OCI-LY7 (cell line): Measurements from ENCODE around the gene IL1A. TPM values are rescaled to one million over a fixed set of nuclear protein-coding genes. Genes with fewer than 3 reads are reported as not detected.

ENCODE experiments used
- BruUV-seq: library from RNA; stranded (reverse); fragments of 400-500 nt; replicated peaks from 2 replicates; lab custom pipeline; 2021; lab: Mats Ljungman, UMichigan
- CTCF ChIA-PET: fragments of 300-600 bp; sonication (Branson Sonifier 250); formaldehyde crosslinking; loops from one replicate; lab custom pipeline; 2022; ENCODE audit warnings: antibody characterized with exemption; ENCODE audit not compliant: unreplicated experiment; lab: Charles Lee
- POLR2A ChIA-PET: fragments of 300-600 bp; sonication (Branson Sonifier 250); formaldehyde crosslinking; loops from one replicate; lab custom pipeline; 2022; ENCODE audit warnings: antibody characterized with exemption; lab: Charles Lee
- DNase-seq: peaks from one replicate; pipeline ENCODE4 v3.0.0-alpha.2; 2015; ENCODE audit warnings: low spot score
- H2AFZ ChIP-seq: fragments of 200-600 bp; sonication (generic), shearing (Covaris generic); 2 replicates; pipeline ENCODE4 v1.6.1; 2014; ENCODE audit warnings: mild to moderate bottlenecking, antibody characterized with exemption, low read length, moderate library complexity
- H3K27ac ChIP-seq: fragments of 200-600 bp; sonication (generic); 2 replicates; pipeline ENCODE4 v1.5.1; 2014; ENCODE audit warnings: mixed run types, low read depth, mild to moderate bottlenecking, moderate library complexity, low read length, inconsistent platforms; ENCODE audit not compliant: poor library complexity, severe bottlenecking
- H3K36me3 ChIP-seq: fragments of 200-600 bp; sonication (generic); 2 replicates; pipeline ENCODE4 v1.6.1; 2014; ENCODE audit warnings: mild to moderate bottlenecking, antibody characterized with exemption, low read length, moderate library complexity, mixed read lengths; ENCODE audit not compliant: insufficient read depth
- H3K4me1 ChIP-seq: fragments of 200-600 bp; sonication (generic); 2 replicates; pipeline ENCODE4 v1.5.1; 2014; ENCODE audit warnings: mild to moderate bottlenecking, low read length; ENCODE audit not compliant: insufficient read depth, poor library complexity, severe bottlenecking
- H3K4me2 ChIP-seq: fragments of 200-600 bp; sonication (generic); 2 replicates; pipeline ENCODE4 v1.6.1; 2014; ENCODE audit warnings: mild to moderate bottlenecking, low read length
- H3K4me3 ChIP-seq: fragments of 200-600 bp; sonication (generic); 2 replicates; pipeline ENCODE4 v1.5.1; 2014; ENCODE audit warnings: mild to moderate bottlenecking, low read depth, low read length; ENCODE audit not compliant: poor library complexity, severe bottlenecking
- H3K79me2 ChIP-seq: fragments of 200-600 bp; sonication (generic); 2 replicates; pipeline ENCODE4 v1.6.1; 2016; ENCODE audit warnings: low read depth, mild to moderate bottlenecking, low read length, moderate library complexity, mixed read lengths; ENCODE audit not compliant: insufficient read depth
- H3K9me2 ChIP-seq: fragments of 200-600 bp; sonication (generic); 2 replicates; pipeline ENCODE4 v1.6.1; 2016; ENCODE audit warnings: mild to moderate bottlenecking, low read length, mixed read lengths; ENCODE audit not compliant: insufficient read depth
- H3K9me3 ChIP-seq: fragments of 200-600 bp; sonication (generic); 2 replicates; pipeline ENCODE4 v1.6.1; 2014; ENCODE audit warnings: mild to moderate bottlenecking, mixed run types, low read length, mixed read lengths
- H4K20me1 ChIP-seq: fragments of 200-600 bp; sonication (generic); 2 replicates; pipeline ENCODE4 v1.6.1; 2014; ENCODE audit warnings: mild to moderate bottlenecking, antibody characterized with exemption, low read length, moderate library complexity, mixed read lengths; ENCODE audit not compliant: insufficient read depth
- CTCF ChIP-seq: fragments of 200-600 bp; sonication (generic); conservative IDR thresholded peaks from 2 replicates; pipeline ENCODE4 v1.5.1; 2014; ENCODE audit warnings: mild to moderate bottlenecking, antibody characterized with exemption, low read length, moderate library complexity, mixed read lengths
- EZH2phosphoT487 ChIP-seq: fragments of 200-600 bp; sonication (generic); IDR thresholded peaks from 2 replicates; pipeline ENCODE4 v1.6.1; 2018; ENCODE audit warnings: low read depth, borderline replicate concordance, mild to moderate bottlenecking, mixed run types, antibody characterized with exemption, low read length, moderate library complexity, mixed read lengths
- intact Hi-C: fragments of 100-400 bp; cut with micrococcal nuclease; formaldehyde crosslinking; loops from one replicate; pipeline ENCODE4 v1.10.0; 2022; ENCODE audit not compliant: unreplicated experiment
- total RNA-seq, 2 experiments: library from RNA; depleted of rRNA in 1 of 2; stranded (reverse); fragments of >200 nt in 1 of 2; shearing (Covaris generic) in 1 of 2; gene quantifications; 2 replicates each; pipeline ENCODE4 v1.2.3, GENCODE V29; 2014 to 2022

The IL1A gene
- total RNA-seq, 2 experiments from 2014 or later = not detected

DNA sequence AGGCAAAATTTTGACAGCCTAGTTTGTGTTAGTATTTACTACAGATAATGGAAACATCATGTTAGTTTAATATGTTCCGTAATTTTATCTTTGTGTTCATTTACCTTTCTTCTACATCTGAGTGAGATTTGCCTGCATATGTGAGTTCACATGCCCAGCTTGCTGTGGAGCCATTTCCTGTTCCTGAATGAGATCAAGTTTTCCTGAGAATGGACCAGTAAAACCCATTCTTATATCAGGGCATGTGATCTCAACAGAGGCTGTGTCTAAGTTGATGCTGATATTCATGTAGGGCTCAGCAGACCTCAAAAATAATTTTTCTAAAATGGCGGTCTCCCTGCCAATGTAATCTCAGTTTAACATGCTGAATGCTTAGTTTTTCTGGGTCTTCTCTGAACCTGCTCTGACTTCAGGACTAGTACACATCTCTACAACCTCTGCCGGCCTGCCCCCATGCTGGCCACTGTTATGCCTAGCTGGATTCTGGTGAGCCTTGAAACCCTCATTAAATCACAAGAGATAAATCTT lies 1.0 kb downstream of the IL1A start:
- TF ChIP-seq CTCF (no peak), EZH2phosphoT487 (no peak)
- no peaks in the 10 kb centered on the region for H3K9me3 ChIP-seq
- intact Hi-C loops = no loop called here
- no peaks in the 10 kb centered on the region for H3K9me2 ChIP-seq
- no peak for DNase-seq
- no peaks in the 10 kb centered on the region for H3K36me3 ChIP-seq
- no TSS peak for BruUV-seq
- no peak overlapping the region for H3K4me3 ChIP-seq
- peaks cover 9% of the 10 kb centered on the region for H3K4me1 ChIP-seq
- no peak overlapping the region for H3K4me2 ChIP-seq
- H3K27ac ChIP-seq = no peak overlapping the region
- H4K20me1 ChIP-seq = no peaks in the 10 kb centered on the region
- ChIA-PET CTCF (no interaction called here), POLR2A (interaction anchor here (1.5 kb wide), 1 partner anchor 10 kb away, joined by 3 read pairs; no protein-coding TSS in a partner anchor)
- no peak overlapping the region for H2AFZ ChIP-seq
- H3K79me2 ChIP-seq = no peaks in the 10 kb centered on the region

GRCh38 chr2:112782234-112782799 lies 2.0 kb downstream of the IL1A start:
- CTCF ChIA-PET = no interaction called here
- Histone ChIP-seq H3K4me3 (no peak overlapping the region), H3K4me1 (peaks cover 9% of the 10 kb centered on the region), H2AFZ (no peak overlapping the region), H3K4me2 (no peak overlapping the region), H3K9me3 (no peaks in the 10 kb centered on the region), H3K27ac (no peak overlapping the region), H3K79me2 (no peaks in the 10 kb centered on the region), H3K36me3 (no peaks in the 10 kb centered on the region), H3K9me2 (no peaks in the 10 kb centered on the region), H4K20me1 (no peaks in the 10 kb centered on the region)
- BruUV-seq = no TSS peak
- no peak for TF ChIP-seq CTCF
- TF ChIP-seq EZH2phosphoT487 = no peak
- DNase-seq = no peak
- intact Hi-C loops = no loop called here
- POLR2A ChIA-PET = interaction anchor here (0.6 to 1.5 kb wide), 3 partner anchors 8 to 164 kb away, joined by 3 read pairs; no protein-coding TSS in a partner anchor

DNA sequence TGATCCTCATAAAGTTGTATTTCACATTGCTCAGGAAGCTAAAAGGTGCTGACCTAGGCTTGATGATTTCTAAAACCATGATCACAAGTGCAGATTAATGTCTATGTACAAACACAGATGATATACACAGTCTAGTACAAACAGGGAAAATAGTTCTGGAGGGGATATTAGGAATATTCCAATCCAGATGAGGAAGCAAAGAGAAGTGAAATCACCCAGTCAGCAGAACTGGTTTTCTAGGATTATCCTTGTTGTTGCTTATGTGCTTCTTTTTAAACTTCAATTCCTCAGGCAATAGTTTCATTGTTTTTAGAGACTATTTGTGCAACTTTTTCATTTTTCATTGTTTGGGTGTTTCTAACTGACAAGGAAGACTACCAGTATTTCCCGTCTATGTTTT lies 4.7 kb downstream of the IL1A start:
- Histone ChIP-seq H2AFZ (no peak overlapping the region), H3K9me3 (no peaks in the 10 kb centered on the region), H3K4me1 (peaks cover 9% of the 10 kb centered on the region), H3K36me3 (no peaks in the 10 kb centered on the region), H4K20me1 (no peaks in the 10 kb centered on the region), H3K9me2 (no peaks in the 10 kb centered on the region), H3K27ac (no peak overlapping the region), H3K79me2 (no peaks in the 10 kb centered on the region), H3K4me2 (no peak overlapping the region), H3K4me3 (no peak overlapping the region)
- ChIA-PET CTCF (no interaction called here), POLR2A (no interaction called here)
- DNase-seq = no peak
- TF ChIP-seq CTCF (no peak), EZH2phosphoT487 (no peak)
- intact Hi-C loops = no loop called here
- BruUV-seq = no TSS peak
